ENCODE data around the gene UGT1A3.

DNA sequence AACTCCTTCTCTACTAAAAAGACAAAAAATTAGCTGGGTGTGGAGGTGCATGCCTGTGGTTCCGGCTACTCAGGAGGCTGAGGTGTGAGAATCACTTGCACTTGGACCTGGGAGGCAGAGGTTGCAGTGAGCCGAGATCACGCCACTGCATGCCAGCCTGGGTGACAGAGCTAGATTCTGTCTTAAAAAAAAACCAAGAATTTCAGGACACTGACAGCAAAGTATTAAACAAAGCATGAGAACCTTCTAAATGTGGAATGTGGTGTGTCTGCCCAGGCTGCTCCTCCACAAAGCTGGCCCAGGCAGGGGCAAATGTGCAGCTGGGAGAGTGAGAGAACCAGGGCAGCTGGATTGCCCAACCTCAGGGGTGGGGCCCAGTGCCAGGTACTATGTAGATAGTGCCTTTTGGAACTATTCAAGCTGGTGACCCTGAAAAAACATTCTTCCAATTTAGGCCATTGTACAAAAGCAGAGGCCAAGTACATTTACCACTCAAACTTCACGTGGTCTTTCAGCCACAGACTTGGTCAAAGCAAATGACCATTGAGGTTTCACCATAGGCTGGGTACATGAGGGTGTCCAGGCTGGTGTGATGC lies 22.8 kb upstream of the UGT1A3 start:
- TF ChIP-seq CTCF (IDR thresholded peaks at IDR 0.05; ENCODE audit: poor library complexity) (no peak), EZH2phosphoT487 (IDR thresholded peaks at IDR 0.05; ENCODE audit: low read depth, severe bottlenecking, unreplicated experiment) (no peak), EZH2 (IDR thresholded peaks at IDR 0.05; ENCODE audit: borderline replicate concordance) (no peak)
